SIG-M5 treated with dmso at 0.1 percent for 504 hours (cell line): ENCODE measurements around the gene DCC.

Experiments
- DNase-seq: peaks from one replicate; lab custom pipeline; 2025; ENCODE audit not compliant: unreplicated experiment; lab: John Stamatoyannopoulos, UW

DCC gene, protein sequence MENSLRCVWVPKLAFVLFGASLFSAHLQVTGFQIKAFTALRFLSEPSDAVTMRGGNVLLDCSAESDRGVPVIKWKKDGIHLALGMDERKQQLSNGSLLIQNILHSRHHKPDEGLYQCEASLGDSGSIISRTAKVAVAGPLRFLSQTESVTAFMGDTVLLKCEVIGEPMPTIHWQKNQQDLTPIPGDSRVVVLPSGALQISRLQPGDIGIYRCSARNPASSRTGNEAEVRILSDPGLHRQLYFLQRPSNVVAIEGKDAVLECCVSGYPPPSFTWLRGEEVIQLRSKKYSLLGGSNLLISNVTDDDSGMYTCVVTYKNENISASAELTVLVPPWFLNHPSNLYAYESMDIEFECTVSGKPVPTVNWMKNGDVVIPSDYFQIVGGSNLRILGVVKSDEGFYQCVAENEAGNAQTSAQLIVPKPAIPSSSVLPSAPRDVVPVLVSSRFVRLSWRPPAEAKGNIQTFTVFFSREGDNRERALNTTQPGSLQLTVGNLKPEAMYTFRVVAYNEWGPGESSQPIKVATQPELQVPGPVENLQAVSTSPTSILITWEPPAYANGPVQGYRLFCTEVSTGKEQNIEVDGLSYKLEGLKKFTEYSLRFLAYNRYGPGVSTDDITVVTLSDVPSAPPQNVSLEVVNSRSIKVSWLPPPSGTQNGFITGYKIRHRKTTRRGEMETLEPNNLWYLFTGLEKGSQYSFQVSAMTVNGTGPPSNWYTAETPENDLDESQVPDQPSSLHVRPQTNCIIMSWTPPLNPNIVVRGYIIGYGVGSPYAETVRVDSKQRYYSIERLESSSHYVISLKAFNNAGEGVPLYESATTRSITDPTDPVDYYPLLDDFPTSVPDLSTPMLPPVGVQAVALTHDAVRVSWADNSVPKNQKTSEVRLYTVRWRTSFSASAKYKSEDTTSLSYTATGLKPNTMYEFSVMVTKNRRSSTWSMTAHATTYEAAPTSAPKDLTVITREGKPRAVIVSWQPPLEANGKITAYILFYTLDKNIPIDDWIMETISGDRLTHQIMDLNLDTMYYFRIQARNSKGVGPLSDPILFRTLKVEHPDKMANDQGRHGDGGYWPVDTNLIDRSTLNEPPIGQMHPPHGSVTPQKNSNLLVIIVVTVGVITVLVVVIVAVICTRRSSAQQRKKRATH (N-terminal part only)

DNA sequence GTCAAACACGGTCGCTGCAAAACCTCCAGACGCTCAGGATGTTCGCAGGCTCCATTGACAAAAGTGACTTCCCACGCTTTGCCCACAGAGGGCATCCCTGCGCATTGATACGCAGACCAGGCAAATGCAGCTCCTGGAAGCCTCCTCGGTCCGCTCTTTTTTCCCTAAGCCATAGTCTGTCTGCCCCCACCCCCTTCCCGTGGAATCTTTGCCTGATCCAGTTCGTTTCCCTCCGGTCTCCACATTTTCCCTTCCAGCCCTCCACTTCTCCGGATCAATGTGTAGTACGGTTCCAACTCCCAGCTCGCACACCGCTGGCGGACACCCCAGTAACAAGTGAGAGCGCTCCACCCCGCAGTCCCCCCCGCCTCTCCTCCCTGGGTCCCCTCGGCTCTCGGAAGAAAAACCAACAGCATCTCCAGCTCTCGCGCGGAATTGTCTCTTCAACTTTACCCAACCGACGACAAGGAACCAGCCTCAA, at the start of gene DCC:
TSS of gene DCC (plus strand) at position 307 of the 481 bp plus-strand sequence. CDS start 591 bp downstream, outside the sequence.
- DNase-seq = no peak

DNA sequence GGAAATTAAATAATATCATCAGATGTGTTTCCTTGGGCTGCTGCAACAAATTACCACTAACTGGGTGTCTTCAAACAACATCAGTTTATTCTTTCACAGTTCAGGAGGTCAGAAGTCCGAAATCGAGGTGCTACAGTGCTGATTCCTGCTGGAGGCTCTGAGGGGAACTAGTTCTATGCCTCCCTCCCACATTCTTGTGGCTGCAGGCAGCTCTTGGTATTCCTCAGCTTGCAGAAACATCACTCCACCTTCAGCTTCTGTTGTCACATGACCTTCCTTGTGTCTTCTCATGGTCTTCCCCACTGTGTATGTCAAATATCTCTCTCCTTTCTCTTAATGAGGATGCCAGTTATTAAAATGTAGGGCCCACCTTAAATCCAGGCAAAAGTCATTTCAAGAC, 29.3 kb upstream of the DCC start:
- no peak for DNase-seq

DNA sequence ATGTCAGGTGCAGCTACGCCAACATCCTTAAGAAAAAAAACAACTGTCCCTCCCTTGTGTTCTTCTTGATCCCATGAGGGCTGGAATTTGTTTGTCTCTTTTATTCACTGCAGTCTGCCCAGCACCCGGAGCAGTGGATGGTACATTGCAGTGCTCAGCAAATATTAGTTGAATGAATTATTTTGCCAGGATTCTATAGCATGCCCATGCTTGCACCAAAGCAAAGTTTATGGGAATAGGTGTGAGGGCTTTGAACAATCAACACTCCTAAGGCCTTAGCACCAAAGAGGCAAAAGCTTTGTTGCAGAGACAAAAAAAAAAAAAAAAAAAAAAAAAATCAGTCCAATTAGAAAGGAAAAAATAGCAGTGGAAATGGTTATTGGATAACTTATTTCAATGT, 28.7 kb upstream of the DCC start:
- DNase-seq = no peak

DNA sequence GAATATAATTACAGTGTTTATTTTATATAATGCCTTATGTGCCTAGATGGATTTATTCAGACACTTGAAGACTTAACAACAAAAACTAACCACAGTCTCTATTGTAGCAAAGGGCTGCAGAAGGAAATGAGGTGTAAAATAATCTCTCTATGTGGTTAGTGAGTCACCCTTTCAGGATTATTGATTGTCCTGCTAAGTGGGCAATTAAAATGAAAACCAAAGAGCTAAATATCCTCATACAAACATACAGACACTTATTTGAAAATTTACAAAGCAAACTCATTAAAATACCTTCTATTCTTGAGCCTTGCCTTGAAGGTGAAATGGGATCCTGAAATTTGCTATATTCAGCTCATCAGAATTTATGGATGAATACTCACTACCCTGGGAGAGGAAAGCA, 27.7 kb upstream of the DCC start:
- no peak for DNase-seq

DNA sequence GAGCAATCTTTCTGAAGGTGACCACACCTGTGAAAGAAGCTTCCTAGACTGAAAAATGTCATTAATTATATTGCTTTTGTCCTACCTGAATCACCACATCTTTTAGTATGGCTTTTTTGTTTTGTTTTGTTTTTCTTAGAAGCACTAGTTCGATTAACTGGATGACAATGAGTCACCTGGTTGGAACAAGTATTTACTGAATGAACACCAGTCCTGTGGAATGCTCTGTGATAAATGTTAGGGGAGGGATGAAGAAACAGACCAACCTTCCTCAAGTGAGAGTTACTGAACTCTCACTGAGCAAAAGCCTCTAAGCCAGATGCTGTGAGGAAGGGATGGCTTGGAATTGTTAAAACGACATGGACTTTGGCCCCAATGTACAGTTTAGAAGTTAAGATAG, 26.8 kb upstream of the DCC start:
- DNase-seq = no peak

DNA sequence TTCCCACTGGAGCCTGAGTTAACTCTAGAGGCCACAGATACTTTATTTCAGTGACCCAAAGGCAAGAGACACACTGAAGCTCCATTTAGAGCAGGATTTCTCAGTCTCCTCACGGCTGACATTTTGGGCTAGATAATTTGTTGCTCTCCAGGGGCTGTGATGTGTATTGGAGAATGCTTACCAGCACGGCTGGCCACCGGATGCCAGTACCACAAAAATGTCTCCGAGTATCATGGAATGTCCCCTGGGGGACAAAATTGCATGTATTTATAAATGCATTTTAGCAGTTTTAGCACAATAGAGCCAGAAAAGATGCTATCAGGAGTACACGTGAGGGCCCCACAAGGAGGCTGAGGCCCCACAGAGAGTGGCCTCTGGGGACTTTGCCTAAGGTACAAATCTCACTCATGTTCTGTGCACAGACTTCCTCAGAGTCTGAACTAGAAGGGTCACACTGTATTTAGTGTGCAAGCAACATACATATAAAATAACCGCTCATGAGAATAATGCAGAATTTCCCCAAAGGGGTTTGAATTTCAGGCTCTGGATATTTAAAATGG, 20.5 kb upstream of the DCC start:
- no peak for DNase-seq

DNA sequence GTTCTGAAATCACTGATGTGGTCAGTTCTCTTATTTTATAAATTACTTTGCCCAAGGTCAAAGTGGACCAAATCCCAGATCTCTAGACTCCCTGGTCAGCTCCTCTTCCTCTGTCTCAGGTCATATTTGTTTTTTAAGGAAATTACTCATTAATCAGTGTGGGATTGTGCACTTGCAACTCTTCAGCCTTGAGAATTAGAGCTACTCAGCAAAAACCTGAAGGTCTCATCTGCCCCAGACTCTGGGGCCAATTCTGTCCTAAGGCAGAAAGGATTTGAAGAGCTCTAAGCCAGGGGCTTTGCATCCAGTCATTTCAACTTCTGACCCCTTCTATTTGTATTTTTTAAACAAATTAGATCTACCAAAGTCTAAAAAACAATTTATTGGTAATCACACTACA, 17.7 kb upstream of the DCC start:
- DNase-seq = no peak

DNA sequence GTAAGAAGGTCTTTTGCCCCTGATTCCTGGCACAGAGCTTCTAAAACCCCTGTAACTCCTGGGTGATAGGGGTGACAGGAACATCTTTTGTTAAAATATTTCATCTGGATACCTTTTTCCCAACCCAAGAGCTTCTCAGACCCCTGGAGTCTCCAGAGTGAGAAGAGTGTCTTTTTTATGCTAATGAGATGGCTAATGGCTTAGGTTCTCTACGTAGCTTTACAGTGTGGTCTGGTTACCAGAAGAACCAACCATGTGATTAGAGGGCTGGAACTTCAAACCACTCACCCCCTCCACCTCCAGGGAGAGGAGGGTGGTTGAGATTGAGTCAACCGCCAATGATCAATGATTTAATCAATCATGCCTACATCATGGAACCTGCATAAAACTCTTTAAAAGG, 16.2 kb upstream of the DCC start:
- no peak for DNase-seq

DNA sequence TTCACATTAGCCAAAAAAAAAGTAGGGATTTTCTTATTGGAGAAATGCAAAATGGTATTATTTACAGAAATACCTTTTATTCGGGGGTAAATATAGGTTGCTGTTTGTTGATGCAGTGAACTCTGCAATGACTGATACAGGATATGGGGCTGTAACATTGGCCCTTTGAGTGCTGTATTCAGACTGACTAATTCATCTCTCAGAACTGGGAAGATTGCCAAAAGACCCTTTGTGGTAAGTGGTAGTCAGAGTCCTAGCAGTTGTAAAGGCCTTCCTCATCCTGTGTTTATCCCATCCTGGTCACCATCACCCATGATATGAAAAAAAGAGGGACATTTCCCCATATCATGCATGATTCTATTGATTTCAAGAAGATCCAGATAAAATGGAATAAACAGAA, 14.0 kb upstream of the DCC start:
- no peak for DNase-seq

DNA sequence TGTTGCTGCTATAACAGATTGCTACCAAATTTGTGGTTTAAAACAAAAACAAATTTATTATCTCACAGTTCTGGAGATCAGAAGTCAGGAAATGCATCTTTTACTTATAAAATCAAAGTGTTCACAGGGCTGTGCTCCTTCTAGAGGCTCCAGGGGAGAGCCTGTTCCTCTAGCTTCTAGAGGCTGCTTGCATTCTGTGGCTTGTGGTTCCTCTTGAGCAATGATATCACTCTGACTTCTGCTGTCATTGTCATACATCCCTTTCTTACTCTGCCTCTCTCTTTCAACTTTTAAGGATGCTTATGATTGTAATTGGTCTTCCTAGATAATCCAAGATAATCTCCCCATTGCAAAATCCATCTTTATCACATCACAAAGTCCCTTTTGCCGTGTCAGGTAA, 6.1 kb upstream of the DCC start:
- DNase-seq = peak; percentile 17

DNA sequence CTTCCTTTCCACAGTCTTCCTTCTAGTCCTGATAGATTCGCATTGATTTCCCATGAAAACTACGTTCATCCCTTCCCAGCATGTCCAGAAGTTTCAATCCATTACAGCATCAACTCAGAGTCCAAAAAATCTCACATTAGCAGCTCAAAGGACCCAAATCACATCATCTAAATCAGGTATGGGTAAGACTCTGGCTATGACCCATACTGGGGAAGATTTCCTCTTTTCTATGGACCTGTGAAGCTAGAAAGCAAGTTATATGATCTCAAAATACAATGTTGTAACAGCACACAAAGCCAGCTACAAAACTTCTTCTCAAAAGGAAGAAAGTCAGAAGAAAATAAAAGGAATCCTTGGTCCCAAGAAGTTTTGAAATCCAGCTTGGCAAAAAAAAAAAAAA, 5.7 kb upstream of the DCC start:
- DNase-seq = no peak

DNA sequence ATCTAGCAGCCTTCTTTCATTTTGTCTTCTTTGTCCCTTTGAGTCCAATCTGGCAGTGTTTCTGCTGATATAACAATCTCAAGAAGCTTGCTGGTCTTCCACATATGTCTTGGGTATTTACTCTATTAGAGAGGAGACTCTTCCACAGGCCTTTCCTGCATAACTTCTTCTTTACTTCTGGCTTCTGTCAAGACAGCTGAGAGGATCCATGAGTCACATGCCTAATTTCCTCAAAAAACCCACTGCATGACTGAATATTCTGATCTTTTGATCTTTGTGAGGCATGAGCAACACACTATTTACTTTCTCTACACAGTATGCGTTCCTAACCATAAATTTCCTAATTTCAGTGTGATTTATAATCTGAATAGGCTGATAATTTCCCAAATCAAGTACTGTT, 5.1 kb upstream of the DCC start:
- no peak for DNase-seq

DNA sequence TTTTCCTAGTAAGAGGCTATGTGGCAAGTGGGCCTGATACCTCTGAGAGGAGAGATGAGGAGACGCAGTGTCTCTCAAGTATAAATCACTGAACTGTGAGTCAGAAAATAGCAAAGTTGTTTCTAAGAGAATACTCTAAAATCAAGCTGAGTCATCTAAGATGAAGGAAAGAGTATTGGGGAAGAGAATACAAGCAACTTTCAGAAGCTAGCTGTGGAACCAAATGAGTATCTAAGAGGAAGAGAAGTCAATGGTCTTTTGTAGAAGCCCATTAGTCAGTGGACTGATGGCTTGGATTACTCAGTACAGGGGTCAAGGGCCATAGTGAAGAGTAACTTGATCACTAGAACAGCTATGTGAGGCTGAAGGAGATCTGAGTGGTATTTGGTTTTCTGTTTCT, 2.7 kb upstream of the DCC start:
- DNase-seq = no peak

DNA sequence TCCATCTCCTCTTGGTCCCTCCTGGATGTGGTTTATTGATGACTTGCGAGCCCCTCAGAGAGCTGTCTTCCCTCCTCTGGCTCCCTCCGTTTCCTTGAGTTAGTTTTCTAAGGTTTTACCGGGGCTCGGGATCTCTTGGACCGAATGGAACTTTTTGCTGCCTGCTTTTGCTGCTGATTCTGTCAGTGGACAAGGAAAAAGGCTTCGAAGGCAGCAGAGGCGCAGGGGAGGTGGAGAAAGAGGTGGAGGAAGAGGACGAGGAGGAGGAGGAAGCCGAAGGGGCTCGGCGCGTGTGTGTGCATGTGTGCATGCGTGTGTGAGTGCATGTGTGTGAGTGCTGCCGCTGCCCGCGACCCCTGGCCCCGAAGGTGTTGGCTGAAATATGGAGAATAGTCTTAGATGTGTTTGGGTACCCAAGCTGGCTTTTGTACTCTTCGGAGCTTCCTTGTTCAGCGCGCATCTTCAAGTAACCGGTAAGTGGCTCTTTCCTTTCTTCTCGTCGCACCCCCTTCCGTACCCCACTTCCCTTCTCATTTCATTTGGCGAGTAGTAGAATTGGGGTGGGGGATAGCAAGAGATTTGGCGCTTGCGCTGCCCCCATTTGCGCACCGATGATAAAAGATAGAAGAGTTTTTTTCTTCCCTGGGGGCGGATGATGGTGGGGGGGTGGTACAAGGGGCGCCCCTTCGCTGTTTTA, 557 bp downstream of the DCC start:
- no peak for DNase-seq

DNA sequence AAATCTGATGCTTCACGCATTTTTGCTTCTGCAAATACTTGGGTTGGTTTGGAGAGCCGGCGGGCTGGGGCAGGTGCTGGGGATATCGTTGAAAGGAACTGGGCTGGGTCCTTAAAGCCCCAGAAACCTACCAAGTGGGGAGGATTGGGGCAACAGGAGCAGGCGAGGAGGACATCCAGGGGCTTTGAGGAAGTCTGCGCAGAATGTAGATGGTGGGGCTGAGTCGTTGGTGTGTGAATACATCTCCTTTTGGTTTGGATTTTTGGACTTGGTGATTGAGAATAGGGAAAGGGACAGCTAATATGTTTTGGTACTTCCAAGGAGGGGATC, 1.1 kb downstream of the DCC start:
- no peak for DNase-seq

DNA sequence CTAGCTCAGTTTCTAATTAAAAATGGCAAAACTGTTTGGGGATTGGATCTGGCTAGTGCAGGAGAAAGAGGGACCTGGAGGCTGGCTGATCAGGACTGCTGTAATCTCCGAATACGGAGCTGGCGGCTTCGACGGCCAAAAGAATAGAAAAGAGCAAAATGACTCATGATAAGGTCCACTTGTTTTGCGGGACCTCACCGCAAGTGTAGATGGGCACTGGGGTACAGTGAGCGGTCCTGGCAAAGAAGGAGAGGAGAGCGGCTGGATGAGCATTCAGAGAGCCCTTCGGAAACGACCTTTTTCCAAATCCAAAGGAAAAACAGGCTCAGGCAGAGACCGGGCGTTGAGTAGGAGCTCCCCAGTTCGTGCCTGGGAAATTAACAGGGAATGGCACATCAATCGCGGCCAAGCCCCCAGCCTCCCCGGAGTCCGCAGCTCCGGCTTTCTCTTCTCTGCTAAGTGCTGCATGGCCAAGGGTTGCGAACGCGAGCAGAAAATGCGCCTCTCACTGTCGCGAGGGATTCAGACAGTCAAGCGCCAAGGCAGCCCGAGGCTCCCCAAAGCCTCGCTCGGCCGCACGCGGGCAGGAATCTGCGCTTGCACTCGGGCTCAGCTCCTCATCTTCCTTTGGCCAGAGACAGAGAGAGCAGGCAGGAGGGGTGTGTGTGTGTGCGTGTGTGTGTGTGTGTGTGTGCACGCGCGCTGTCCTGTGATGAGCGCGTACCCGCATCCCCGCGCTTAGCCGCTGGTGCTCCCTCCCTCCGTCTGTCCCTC, 1.8 kb downstream of the DCC start:
- no peak for DNase-seq

DNA sequence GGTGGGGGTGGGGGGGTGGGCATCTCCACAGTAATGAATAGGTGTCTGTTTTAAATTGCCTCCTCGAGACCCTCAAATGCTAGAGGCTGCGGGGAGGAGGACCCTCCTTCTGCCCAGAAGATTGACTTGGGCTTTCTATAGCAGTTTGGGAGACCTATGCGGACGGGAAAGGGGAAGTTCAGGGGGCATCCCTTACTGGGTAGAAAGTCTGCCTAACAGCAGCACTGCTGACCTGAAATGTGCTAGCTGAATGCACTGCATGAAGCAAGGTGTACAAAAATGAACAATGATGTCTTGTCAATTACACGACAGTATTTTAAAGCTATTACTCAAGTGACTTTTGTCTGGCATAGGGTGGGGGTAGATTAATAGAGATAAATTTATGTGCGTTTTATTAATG, 2.5 kb downstream of the DCC start:
- no peak for DNase-seq

DNA sequence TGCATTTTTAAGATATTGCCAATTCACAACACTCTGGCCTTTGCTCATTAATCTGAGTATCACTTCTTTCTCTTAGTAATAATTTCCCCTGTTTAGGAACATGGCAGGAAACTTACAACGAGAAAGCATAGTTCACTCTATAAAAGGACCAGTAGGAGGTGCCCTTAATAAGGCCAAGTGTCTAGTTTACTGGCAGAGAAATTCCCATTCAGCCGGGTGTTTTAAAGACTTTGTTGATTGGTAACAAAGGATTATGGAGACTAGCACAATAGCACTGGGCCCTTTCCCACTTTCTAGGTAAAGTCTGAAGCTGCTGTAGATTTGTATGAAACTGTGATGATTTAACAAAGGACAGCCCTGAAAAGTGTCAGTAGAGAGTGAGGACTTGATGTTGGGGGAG, 3.1 kb downstream of the DCC start:
- DNase-seq = no peak

DNA sequence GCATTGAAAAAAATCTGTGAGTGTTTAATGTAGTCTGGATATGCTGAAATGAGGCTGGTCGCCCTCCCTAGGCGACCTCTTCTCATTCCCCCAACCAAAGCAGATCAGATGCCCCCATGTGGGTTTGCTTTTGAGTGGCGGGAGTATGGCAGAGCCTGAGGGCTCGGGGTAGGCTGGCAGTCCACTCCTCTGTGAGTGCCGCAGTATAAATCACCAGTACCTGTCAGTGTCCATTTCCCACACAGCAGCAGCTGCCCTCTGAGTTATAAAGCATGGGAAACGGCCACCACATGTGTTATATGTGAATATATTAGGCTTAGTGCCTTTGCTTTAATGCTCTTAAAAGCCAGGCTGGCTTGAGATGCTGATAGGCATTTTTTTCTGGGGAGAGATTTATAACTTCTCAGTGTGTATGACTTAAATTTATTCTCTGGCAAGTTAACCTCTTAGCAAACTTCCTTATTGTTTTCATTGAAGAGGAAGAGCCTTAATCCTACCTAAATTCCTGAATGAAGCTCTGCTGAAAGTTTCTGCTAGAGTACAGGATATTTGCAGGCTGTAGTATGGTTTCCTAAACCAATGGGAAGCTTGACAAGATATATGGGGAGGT, 3.8 kb downstream of the DCC start:
- no peak for DNase-seq

DNA sequence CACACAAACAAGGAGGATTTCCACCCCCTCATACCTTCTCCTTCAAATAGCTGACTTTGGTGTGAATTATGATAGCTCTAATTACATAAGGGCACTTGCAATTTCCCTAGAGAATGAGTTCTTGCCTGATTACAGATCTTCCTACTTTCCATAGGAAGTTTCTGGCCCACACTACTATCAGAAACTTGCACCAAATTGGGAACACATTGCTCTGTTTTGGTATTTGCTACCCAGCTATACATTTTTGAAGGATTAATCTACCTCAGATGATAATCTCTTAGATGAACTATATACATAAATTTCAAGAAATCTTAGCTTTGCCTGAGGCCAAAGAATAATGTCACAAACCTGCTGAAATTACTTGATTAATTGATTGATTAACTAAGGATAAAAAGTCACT, 4.9 kb downstream of the DCC start:
- DNase-seq = no peak
